ENCODE results near the gene C18orf63.

GRCh38 chr18:74274700-74275099 is 40.9 kb upstream of the C18orf63 start:
- TF ChIP-seq CTCF (IDR thresholded peaks at IDR 0.05): no peak
- no peak for TF ChIP-seq POLR2A (IDR thresholded peaks at IDR 0.05)
- no peak for TF ChIP-seq EP300 (IDR thresholded peaks at IDR 0.05)
- TF ChIP-seq POLR2AphosphoS5 (IDR thresholded peaks at IDR 0.05): no peak

Data from upper lobe of left lung (tissue), 4 donors.